ENCODE measurements around the gene COL18A1.
"Not testable (repeated sequence)": the region's sequence is repeated elsewhere in the genome, so short reads cannot be mapped to it uniquely, and the experiment has no call there.

COL18A1 gene

GRCh38 chr21:45556645-45557615 lies 152.0 kb downstream of the COL18A1 start:
- H3K27ac ChIP-seq = peak overlapping the region; percentile 59
- no peak for DNase-seq (ENCODE audit: low spot score)
- ChIA-PET CTCF (interaction anchor here (0.6 to 1.6 kb wide), 13 partner anchors 15 to 359 kb away, joined by 3 to 10 read pairs (median 4); no protein-coding TSS in a partner anchor), POLR2A (ENCODE audit: low non-redundant PET) (no interaction called here)
- no peak for TF ChIP-seq CTCF (conservative IDR thresholded peaks at IDR 0.05; ENCODE audit: low read depth)

GRCh38 chr21:45557616-45558043 lies 152.7 kb downstream of the COL18A1 start:
- no peak for TF ChIP-seq CTCF (conservative IDR thresholded peaks at IDR 0.05; ENCODE audit: low read depth)
- POLR2A ChIA-PET (ENCODE audit: low non-redundant PET) = no interaction called here

GRCh38 chr21:45558044-45558721 lies 153.2 kb downstream of the COL18A1 start:
- POLR2A ChIA-PET (ENCODE audit: low non-redundant PET) = no interaction called here
- CTCF ChIA-PET = interaction anchor here (0.7 kb wide), 1 partner anchor 10 kb away, joined by 5 read pairs; no protein-coding TSS in a partner anchor
- no peak overlapping the region for H3K27ac ChIP-seq
- no peak for TF ChIP-seq CTCF (conservative IDR thresholded peaks at IDR 0.05; ENCODE audit: low read depth)
- DNase-seq (ENCODE audit: low spot score) = no peak

More at GRCh38 chr21:45557616-45558043, 152.7 kb downstream of the COL18A1 start:
- CTCF ChIA-PET = no interaction called here
- DNase-seq (ENCODE audit: low spot score) = no peak
- no peak overlapping the region for H3K27ac ChIP-seq

GRCh38 chr21:45559216-45560105 lies 154.5 kb downstream of the COL18A1 start:
- no peak for TF ChIP-seq CTCF (conservative IDR thresholded peaks at IDR 0.05; ENCODE audit: low read depth)
- ChIA-PET CTCF (interaction anchor here (0.6 to 0.7 kb wide), 2 partner anchors 102 to 216 kb away, joined by 3 read pairs; no protein-coding TSS in a partner anchor), POLR2A (ENCODE audit: low non-redundant PET) (no interaction called here)
- H3K27ac ChIP-seq = no peak overlapping the region
- no peak for DNase-seq (ENCODE audit: low spot score)

- ChIA-PET POLR2A (ENCODE audit: low non-redundant PET) (no interaction called here), CTCF (interaction anchor here (0.6 kb wide), 2 partner anchors 15 to 319 kb away, joined by 3 read pairs; no protein-coding TSS in a partner anchor)
- DNase-seq (ENCODE audit: low spot score) = no peak
- no peak for TF ChIP-seq CTCF (conservative IDR thresholded peaks at IDR 0.05; ENCODE audit: low read depth)
- no peak overlapping the region for H3K27ac ChIP-seq
Measured at GRCh38 chr21:45560106-45561021, 155.4 kb downstream of the COL18A1 start.

- POLR2A ChIA-PET (ENCODE audit: low non-redundant PET); DNase-seq (ENCODE audit: low spot score); H3K27ac ChIP-seq: not testable (repeated sequence)
- CTCF ChIA-PET = interaction anchor here (0.6 to 0.7 kb wide), 3 partner anchors 14 to 318 kb away, joined by 3 to 4 read pairs (median 3); no protein-coding TSS in a partner anchor
Measured at GRCh38 chr21:45561241-45561640, 156.3 kb downstream of the COL18A1 start.

All from RWPE1 (cell line).